HL-60 (cell line): ENCODE data around the gene TMTC4.

Experiments used
- CTCF ChIP-seq: IDR thresholded peaks from one replicate; pipeline ENCODE4 v1.5.1; 2011; ENCODE audit warnings: low read length, control low read depth, inconsistent platforms; ENCODE audit not compliant: insufficient read depth
- GABPA ChIP-seq: IDR thresholded peaks from 2 replicates; pipeline ENCODE4 v1.6.1; 2012; ENCODE audit warnings: low read depth
- TF ChIP-seq, protein P1 (sequence below): IDR thresholded peaks from 2 replicates; pipeline ENCODE4 v1.6.1; 2012; ENCODE audit warnings: low read depth; ENCODE audit not compliant: insufficient replicate concordance

- TF ChIP-seq CTCF (no peak), GABPA (no peak)
- TF ChIP-seq, protein P1, sequence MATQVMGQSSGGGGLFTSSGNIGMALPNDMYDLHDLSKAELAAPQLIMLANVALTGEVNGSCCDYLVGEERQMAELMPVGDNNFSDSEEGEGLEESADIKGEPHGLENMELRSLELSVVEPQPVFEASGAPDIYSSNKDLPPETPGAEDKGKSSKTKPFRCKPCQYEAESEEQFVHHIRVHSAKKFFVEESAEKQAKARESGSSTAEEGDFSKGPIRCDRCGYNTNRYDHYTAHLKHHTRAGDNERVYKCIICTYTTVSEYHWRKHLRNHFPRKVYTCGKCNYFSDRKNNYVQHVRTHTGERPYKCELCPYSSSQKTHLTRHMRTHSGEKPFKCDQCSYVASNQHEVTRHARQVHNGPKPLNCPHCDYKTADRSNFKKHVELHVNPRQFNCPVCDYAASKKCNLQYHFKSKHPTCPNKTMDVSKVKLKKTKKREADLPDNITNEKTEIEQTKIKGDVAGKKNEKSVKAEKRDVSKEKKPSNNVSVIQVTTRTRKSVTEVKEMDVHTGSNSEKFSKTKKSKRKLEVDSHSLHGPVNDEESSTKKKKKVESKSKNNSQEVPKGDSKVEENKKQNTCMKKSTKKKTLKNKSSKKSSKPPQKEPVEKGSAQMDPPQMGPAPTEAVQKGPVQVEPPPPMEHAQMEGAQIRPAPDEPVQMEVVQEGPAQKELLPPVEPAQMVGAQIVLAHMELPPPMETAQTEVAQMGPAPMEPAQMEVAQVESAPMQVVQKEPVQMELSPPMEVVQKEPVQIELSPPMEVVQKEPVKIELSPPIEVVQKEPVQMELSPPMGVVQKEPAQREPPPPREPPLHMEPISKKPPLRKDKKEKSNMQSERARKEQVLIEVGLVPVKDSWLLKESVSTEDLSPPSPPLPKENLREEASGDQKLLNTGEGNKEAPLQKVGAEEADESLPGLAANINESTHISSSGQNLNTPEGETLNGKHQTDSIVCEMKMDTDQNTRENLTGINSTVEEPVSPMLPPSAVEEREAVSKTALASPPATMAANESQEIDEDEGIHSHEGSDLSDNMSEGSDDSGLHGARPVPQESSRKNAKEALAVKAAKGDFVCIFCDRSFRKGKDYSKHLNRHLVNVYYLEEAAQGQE: no peak
Measured at GRCh38 chr13:100602493-100603111, 72.0 kb downstream of the TMTC4 start.
